GM20000 (cell line): ENCODE results near the gene DCUN1D3.
"Not testable (repeated sequence)": the region's sequence is repeated elsewhere in the genome, so short reads cannot be mapped to it uniquely, and the experiment has no call there.

ENCODE experiments used
- DNase-seq: peaks from one replicate; pipeline ENCODE4 v3.0.0; 2012; ENCODE audit warnings: low spot score
- CTCF ChIP-seq: IDR thresholded peaks from 2 replicates; pipeline ENCODE4 v1.5.1; 2012; ENCODE audit warnings: mild to moderate bottlenecking, control low read depth; ENCODE audit errors: extremely low read depth, missing control alignments

The DCUN1D3 gene

GRCh38 chr16:20867585-20867984 lies 32.6 kb downstream of the DCUN1D3 start:
- DNase-seq: no peak

DNA sequence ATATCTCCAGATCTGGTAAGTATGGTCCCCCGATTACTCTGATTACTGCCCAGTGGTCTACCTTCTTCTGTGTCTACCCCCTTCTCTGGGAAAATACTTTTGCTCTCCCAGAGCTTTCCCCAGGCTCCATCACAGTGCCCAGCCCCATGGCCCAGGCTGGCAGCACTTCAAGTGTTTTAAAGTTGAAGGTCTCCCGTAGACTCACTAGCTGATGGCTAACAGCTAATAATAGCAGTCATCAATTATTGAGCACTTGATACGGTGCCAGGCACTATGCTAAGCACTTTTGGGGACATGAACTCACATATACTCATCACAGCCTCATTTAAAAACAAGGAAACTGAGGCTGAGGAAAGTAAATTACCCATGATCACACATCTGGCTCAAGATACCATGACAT lies 33.4 kb downstream of the DCUN1D3 start:
- TF ChIP-seq CTCF: no peak
- no peak for DNase-seq

More at GRCh38 chr16:20867585-20867984, 32.6 kb downstream of the DCUN1D3 start:
- no peak for TF ChIP-seq CTCF

GRCh38 chr16:20866145-20866772 lies 33.9 kb downstream of the DCUN1D3 start:
- TF ChIP-seq CTCF: no peak
- no peak for DNase-seq

DNA sequence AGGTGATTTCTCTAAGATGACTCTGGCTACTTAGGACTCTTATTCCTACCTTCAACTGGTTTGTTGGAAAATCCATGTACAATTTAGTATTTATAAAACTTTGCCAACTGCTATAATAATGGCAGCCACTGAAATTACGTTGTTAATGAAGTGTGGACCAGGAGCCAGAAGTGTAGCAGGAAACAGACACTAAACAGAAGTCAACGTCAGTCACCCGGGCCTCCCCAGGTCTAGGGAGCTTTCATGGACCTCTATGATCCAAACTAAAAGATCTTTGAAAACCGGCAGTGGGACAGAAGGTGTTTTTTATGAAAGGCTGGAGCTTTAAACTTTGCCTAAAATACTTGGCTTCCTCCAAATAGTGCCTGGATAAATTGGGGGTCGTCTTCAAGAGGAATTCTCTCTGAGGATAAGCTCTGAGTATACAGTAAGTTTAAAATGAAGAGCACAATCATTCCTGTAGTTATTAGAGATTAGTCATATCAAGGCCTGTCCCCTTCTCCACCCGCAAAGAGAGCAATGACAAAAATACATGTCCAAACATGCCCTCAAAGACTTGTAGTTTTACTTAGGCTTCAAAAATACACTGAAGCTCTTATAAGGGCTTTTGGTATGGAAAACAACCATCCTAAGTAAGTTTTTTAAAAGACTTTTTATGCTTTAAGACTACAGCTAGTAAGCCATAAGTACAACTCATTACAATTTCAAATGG lies 34.6 kb downstream of the DCUN1D3 start:
- peak; percentile 57 for DNase-seq
- no peak for TF ChIP-seq CTCF

- DNase-seq: not testable (repeated sequence)
These were observed 35.8 kb downstream of the DCUN1D3 start for GRCh38 chr16:20864376-20864775.

GRCh38 chr16:20862162-20862960 lies 37.8 kb downstream of the DCUN1D3 start:
- no peak for DNase-seq
- no peak for TF ChIP-seq CTCF

- not testable (repeated sequence) for DNase-seq
These were observed 39.2 kb downstream of the DCUN1D3 start for GRCh38 chr16:20860995-20861394.

DNA sequence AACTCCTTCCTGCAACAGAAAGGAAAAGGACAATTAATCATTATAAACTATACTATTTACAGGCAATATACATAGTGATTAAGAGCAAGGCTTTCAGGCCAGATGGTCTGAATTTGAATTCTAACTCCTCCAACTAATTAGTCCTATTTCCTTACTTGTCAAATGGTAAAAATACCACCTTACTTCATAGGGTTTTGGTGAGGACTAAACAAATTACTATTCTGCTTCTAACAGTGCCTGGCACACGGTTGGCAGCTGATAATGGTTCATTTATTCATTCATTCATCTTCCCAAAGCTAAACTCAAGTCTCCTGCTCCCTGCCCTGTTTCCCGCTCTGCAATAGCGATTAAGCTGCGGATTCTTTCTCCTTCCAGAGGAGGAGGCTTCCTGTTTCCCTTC lies 39.8 kb downstream of the DCUN1D3 start:
- DNase-seq: no peak
- TF ChIP-seq CTCF: no peak
